Breast epithelium (tissue), 4 donors: ENCODE data around the gene PEX5L. TPM values are rescaled to one million over a fixed set of nuclear protein-coding genes. Genes with fewer than 3 reads are reported as not detected.

Experiments used
- DNase-seq, 2 donors: peaks; one replicate each; pipeline ENCODE4 v3.0.0-alpha.2; 2019; ENCODE audit warnings: low spot score in 2 of 2
- H3K27ac ChIP-seq, 2 donors: fragments of 200-600 bp; sonication (generic) in 1 of 2; one replicate each; pipeline ENCODE4 v1.5.1; 2016 to 2019; ENCODE audit warnings: mild to moderate bottlenecking in 1 of 2
- H3K27me3 ChIP-seq, 2 donors: fragments of 200-600 bp; sonication (generic) in 1 of 2; one replicate each; pipeline versions ENCODE4 v1.5.1 to v1.6.0; 2017 to 2019; ENCODE audit warnings: control low read depth in 1 of 2, mild to moderate bottlenecking in 1 of 2
- H3K36me3 ChIP-seq: fragments of 200-600 bp; one replicate; pipeline ENCODE4 v1.5.1; 2019
- H3K4me1 ChIP-seq, 2 donors: fragments of 200-600 bp; sonication (generic); one replicate each; pipeline ENCODE4 v1.5.1; 2016 to 2019; ENCODE audit warnings: control low read depth in 1 of 2
- H3K4me3 ChIP-seq, 3 donors: fragments of 200-600 bp; sonication (generic); 1 replicate in 2 of 3; 2 replicates in 1 of 3; pipeline ENCODE4 v1.5.1; 2016 to 2019; ENCODE audit warnings: mild to moderate bottlenecking in 3 of 3, moderate library complexity in 2 of 3
- H3K9me3 ChIP-seq, 2 donors: fragments of 200-600 bp; sonication (generic) in 1 of 2; one replicate each; pipeline ENCODE4 v1.5.1; 2016 to 2019; ENCODE audit warnings: control low read depth in 1 of 2
- CTCF ChIP-seq, 3 donors: fragments of 450-650 bp; IDR thresholded peaks; one replicate each; pipeline ENCODE4 v1.5.1; 2016 to 2017; ENCODE audit warnings: antibody characterized with exemption in 3 of 3, mild to moderate bottlenecking in 3 of 3, moderate library complexity in 3 of 3
- POLR2A ChIP-seq: fragments of 450-650 bp; IDR thresholded peaks from one replicate; pipeline ENCODE4 v1.6.1; 2016; ENCODE audit warnings: antibody characterized with exemption, mild to moderate bottlenecking, moderate library complexity
- POLR2AphosphoS5 ChIP-seq, 3 donors: sonication (generic); formaldehyde crosslinking; IDR thresholded peaks; one replicate each; pipeline ENCODE4 v1.6.1; 2017; ENCODE audit warnings: antibody characterized with exemption in 3 of 3
- intact Hi-C: fragments of 100-400 bp; cut with DNase I; formaldehyde crosslinking; loops from one replicate; pipeline ENCODE4 v1.15.1; 2023; ENCODE audit warnings: low total_unique reads
- total RNA-seq, 3 donors: library from RNA; depleted of rRNA; stranded (reverse); fragments of >200 nt; gene quantifications; one replicate each; pipeline ENCODE4 v1.1.0, GENCODE V29; 2016

PEX5L gene
- total RNA-seq, 3 donors from 2014 or later: 0.48 to 3.3 (median 1.6) TPM

DNA sequence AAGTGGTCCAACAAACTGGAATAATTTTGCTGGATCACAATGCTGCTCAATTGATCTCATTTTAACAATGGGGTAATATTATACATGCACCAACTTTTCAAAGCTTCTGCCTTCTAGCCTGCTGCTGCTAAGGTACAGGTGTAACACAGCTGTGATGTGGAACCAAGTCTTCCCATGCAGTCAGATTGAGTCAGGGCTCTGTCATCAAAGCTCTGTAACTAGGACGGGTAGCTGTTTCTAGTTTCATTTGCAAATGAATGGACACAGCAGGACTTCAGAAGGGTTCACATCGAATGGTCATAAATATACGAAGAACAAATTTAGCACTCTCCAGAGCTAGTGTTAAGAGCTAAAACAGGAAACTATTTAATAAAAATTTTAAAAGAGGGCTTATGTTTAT, 194.7 kb downstream of the PEX5L start:
- TF ChIP-seq POLR2AphosphoS5 (IDR thresholded peaks at IDR 0.05) (no peak), POLR2A (no peak), CTCF (IDR thresholded peaks at IDR 0.05) (no peak)
- no peak overlapping the region for H3K27ac ChIP-seq
- DNase-seq: no peak
- H3K36me3 ChIP-seq: no peaks in the 10 kb centered on the region
- intact Hi-C loops: no loop called here
- no peak overlapping the region for H3K4me3 ChIP-seq
- H3K4me1 ChIP-seq: no peaks in the 10 kb centered on the region
- H3K9me3 ChIP-seq: no peaks in the 10 kb centered on the region
- H3K27me3 ChIP-seq: no peaks in the 10 kb centered on the region

DNA sequence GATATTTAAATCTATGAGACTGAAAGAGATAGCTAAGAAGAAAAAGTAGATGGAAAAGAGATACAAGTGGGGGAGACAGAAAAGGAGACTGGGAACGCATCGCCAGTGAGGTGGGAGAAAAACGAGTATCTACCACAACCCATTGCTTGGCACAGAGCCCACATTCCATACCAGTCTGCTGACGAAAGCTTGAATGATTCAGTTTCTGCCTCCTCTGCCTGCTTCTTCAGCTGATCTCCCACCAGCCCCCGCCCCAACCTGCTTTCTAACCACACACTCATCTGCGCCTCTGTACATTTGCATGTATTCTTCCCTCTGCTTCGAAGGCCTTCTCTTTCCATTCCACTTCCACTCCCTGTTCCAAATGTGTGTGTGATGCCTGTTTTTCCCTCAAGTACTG, 195.8 kb downstream of the PEX5L start:
- TF ChIP-seq CTCF (IDR thresholded peaks at IDR 0.05) (no peak), POLR2AphosphoS5 (IDR thresholded peaks at IDR 0.05) (no peak), POLR2A (no peak)
- intact Hi-C loops: no loop called here
- no peak overlapping the region for H3K27ac ChIP-seq
- no peaks in the 10 kb centered on the region for H3K27me3 ChIP-seq
- H3K9me3 ChIP-seq: no peaks in the 10 kb centered on the region
- H3K4me1 ChIP-seq: no peaks in the 10 kb centered on the region
- H3K4me3 ChIP-seq: no peak overlapping the region
- DNase-seq: no peak
- no peaks in the 10 kb centered on the region for H3K36me3 ChIP-seq

GRCh38 chr3:179837374-179837773, 199.4 kb downstream of the PEX5L start:
- Histone ChIP-seq H3K27ac (no peak overlapping the region), H3K27me3 (no peaks in the 10 kb centered on the region), H3K4me1 (no peaks in the 10 kb centered on the region), H3K9me3 (no peaks in the 10 kb centered on the region), H3K4me3 (no peak overlapping the region), H3K36me3 (no peaks in the 10 kb centered on the region)
- no peak for DNase-seq
- TF ChIP-seq POLR2AphosphoS5 (IDR thresholded peaks at IDR 0.05): no peak
- no peak for TF ChIP-seq CTCF (IDR thresholded peaks at IDR 0.05)
- no peak for TF ChIP-seq POLR2A
- intact Hi-C loops: no loop called here

GRCh38 chr3:179833294-179833693, 203.4 kb downstream of the PEX5L start:
- H3K9me3 ChIP-seq: no peaks in the 10 kb centered on the region
- no peak overlapping the region for H3K27ac ChIP-seq
- DNase-seq: no peak
- H3K36me3 ChIP-seq: no peaks in the 10 kb centered on the region
- H3K27me3 ChIP-seq: no peaks in the 10 kb centered on the region
- no peaks in the 10 kb centered on the region for H3K4me1 ChIP-seq
- no peak overlapping the region for H3K4me3 ChIP-seq
- intact Hi-C loops: no loop called here
- TF ChIP-seq POLR2A (no peak), CTCF (IDR thresholded peaks at IDR 0.05) (no peak), POLR2AphosphoS5 (IDR thresholded peaks at IDR 0.05) (no peak)

GRCh38 chr3:179832333-179832854, 204.3 kb downstream of the PEX5L start:
- Histone ChIP-seq H3K36me3 (no peaks in the 10 kb centered on the region), H3K27ac (no peak overlapping the region), H3K4me3 (no peak overlapping the region), H3K4me1 (no peaks in the 10 kb centered on the region), H3K9me3 (no peaks in the 10 kb centered on the region), H3K27me3 (no peaks in the 10 kb centered on the region)
- TF ChIP-seq POLR2A: no peak
- no peak for TF ChIP-seq CTCF (IDR thresholded peaks at IDR 0.05)
- no peak for TF ChIP-seq POLR2AphosphoS5 (IDR thresholded peaks at IDR 0.05)
- no peak for DNase-seq
- intact Hi-C loops: no loop called here
